OCI-LY7 (cell line): ENCODE measurements around the gene ARHGAP33. TPM values are rescaled to one million over a fixed set of nuclear protein-coding genes. Genes with fewer than 3 reads are reported as not detected.

Experiments used
- BruUV-seq: library from RNA; stranded (reverse); fragments of 400-500 nt; replicated peaks from 2 replicates; lab custom pipeline; 2021; lab: Mats Ljungman, UMichigan
- CTCF ChIA-PET: fragments of 300-600 bp; sonication (Branson Sonifier 250); formaldehyde crosslinking; loops from one replicate; lab custom pipeline; 2022; ENCODE audit warnings: antibody characterized with exemption; ENCODE audit not compliant: unreplicated experiment; lab: Charles Lee
- POLR2A ChIA-PET: fragments of 300-600 bp; sonication (Branson Sonifier 250); formaldehyde crosslinking; loops from one replicate; lab custom pipeline; 2022; ENCODE audit warnings: antibody characterized with exemption; lab: Charles Lee
- DNase-seq: peaks from one replicate; pipeline ENCODE4 v3.0.0-alpha.2; 2015; ENCODE audit warnings: low spot score
- H2AFZ ChIP-seq: fragments of 200-600 bp; sonication (generic), shearing (Covaris generic); 2 replicates; pipeline ENCODE4 v1.6.1; 2014; ENCODE audit warnings: mild to moderate bottlenecking, antibody characterized with exemption, low read length, moderate library complexity
- H3K27ac ChIP-seq: fragments of 200-600 bp; sonication (generic); 2 replicates; pipeline ENCODE4 v1.5.1; 2014; ENCODE audit warnings: mixed run types, low read depth, mild to moderate bottlenecking, moderate library complexity, low read length, inconsistent platforms; ENCODE audit not compliant: poor library complexity, severe bottlenecking
- H3K36me3 ChIP-seq: fragments of 200-600 bp; sonication (generic); 2 replicates; pipeline ENCODE4 v1.6.1; 2014; ENCODE audit warnings: mild to moderate bottlenecking, antibody characterized with exemption, low read length, moderate library complexity, mixed read lengths; ENCODE audit not compliant: insufficient read depth
- H3K4me1 ChIP-seq: fragments of 200-600 bp; sonication (generic); 2 replicates; pipeline ENCODE4 v1.5.1; 2014; ENCODE audit warnings: mild to moderate bottlenecking, low read length; ENCODE audit not compliant: insufficient read depth, poor library complexity, severe bottlenecking
- H3K4me2 ChIP-seq: fragments of 200-600 bp; sonication (generic); 2 replicates; pipeline ENCODE4 v1.6.1; 2014; ENCODE audit warnings: mild to moderate bottlenecking, low read length
- H3K4me3 ChIP-seq: fragments of 200-600 bp; sonication (generic); 2 replicates; pipeline ENCODE4 v1.5.1; 2014; ENCODE audit warnings: mild to moderate bottlenecking, low read depth, low read length; ENCODE audit not compliant: poor library complexity, severe bottlenecking
- H3K79me2 ChIP-seq: fragments of 200-600 bp; sonication (generic); 2 replicates; pipeline ENCODE4 v1.6.1; 2016; ENCODE audit warnings: low read depth, mild to moderate bottlenecking, low read length, moderate library complexity, mixed read lengths; ENCODE audit not compliant: insufficient read depth
- H3K9me2 ChIP-seq: fragments of 200-600 bp; sonication (generic); 2 replicates; pipeline ENCODE4 v1.6.1; 2016; ENCODE audit warnings: mild to moderate bottlenecking, low read length, mixed read lengths; ENCODE audit not compliant: insufficient read depth
- H3K9me3 ChIP-seq: fragments of 200-600 bp; sonication (generic); 2 replicates; pipeline ENCODE4 v1.6.1; 2014; ENCODE audit warnings: mild to moderate bottlenecking, mixed run types, low read length, mixed read lengths
- H4K20me1 ChIP-seq: fragments of 200-600 bp; sonication (generic); 2 replicates; pipeline ENCODE4 v1.6.1; 2014; ENCODE audit warnings: mild to moderate bottlenecking, antibody characterized with exemption, low read length, moderate library complexity, mixed read lengths; ENCODE audit not compliant: insufficient read depth
- EZH2phosphoT487 ChIP-seq: fragments of 200-600 bp; sonication (generic); IDR thresholded peaks from 2 replicates; pipeline ENCODE4 v1.6.1; 2018; ENCODE audit warnings: low read depth, borderline replicate concordance, mild to moderate bottlenecking, mixed run types, antibody characterized with exemption, low read length, moderate library complexity, mixed read lengths
- intact Hi-C: fragments of 100-400 bp; cut with micrococcal nuclease; formaldehyde crosslinking; loops from one replicate; pipeline ENCODE4 v1.10.0; 2022; ENCODE audit not compliant: unreplicated experiment
- total RNA-seq, 2 experiments: library from RNA; depleted of rRNA in 1 of 2; stranded (reverse); fragments of >200 nt in 1 of 2; shearing (Covaris generic) in 1 of 2; gene quantifications; 2 replicates each; pipeline ENCODE4 v1.2.3, GENCODE V29; 2014 to 2022
- TF ChIP-seq, protein P1 (sequence below): fragments of 200-600 bp; sonication (generic); conservative IDR thresholded peaks from 2 replicates; pipeline ENCODE4 v1.5.1; 2014; ENCODE audit warnings: mild to moderate bottlenecking, antibody characterized with exemption, low read length, moderate library complexity, mixed read lengths

The ARHGAP33 gene
- total RNA-seq, 2 experiments from 2014 or later = 15.1 to 94.6 TPM

DNA sequence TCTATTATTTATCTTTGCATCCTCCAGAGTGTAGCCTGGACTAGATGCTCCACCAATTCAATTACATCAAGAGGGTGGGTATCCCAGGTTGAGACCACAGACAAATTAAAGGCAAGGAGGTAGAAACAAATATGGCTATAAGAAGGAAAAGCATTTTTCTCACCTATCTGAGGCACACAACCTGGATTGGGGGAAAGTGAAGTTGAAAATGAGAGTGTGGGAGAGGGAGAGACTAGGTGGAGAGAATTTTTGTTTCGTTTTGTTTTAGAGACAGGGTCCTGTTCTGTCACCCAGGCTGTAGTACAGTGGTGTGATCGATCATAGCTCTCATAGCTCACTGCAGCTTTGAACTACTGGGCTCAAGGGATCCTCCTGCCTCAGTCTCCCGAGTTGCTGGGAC, 43.1 kb downstream of the ARHGAP33 start:
- H3K4me1 ChIP-seq = no peaks in the 10 kb centered on the region
- H3K9me2 ChIP-seq = no peaks in the 10 kb centered on the region
- no peaks in the 10 kb centered on the region for H3K79me2 ChIP-seq
- H3K4me3 ChIP-seq = no peak overlapping the region
- H3K9me3 ChIP-seq = no peaks in the 10 kb centered on the region
- intact Hi-C loops = no loop called here
- TF ChIP-seq EZH2phosphoT487 = no peak
- TF ChIP-seq, protein P1, sequence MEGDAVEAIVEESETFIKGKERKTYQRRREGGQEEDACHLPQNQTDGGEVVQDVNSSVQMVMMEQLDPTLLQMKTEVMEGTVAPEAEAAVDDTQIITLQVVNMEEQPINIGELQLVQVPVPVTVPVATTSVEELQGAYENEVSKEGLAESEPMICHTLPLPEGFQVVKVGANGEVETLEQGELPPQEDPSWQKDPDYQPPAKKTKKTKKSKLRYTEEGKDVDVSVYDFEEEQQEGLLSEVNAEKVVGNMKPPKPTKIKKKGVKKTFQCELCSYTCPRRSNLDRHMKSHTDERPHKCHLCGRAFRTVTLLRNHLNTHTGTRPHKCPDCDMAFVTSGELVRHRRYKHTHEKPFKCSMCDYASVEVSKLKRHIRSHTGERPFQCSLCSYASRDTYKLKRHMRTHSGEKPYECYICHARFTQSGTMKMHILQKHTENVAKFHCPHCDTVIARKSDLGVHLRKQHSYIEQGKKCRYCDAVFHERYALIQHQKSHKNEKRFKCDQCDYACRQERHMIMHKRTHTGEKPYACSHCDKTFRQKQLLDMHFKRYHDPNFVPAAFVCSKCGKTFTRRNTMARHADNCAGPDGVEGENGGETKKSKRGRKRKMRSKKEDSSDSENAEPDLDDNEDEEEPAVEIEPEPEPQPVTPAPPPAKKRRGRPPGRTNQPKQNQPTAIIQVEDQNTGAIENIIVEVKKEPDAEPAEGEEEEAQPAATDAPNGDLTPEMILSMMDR = no peak
- H3K27ac ChIP-seq = no peak overlapping the region
- no peak overlapping the region for H3K4me2 ChIP-seq
- ChIA-PET CTCF (interaction anchor here (0.5 to 1.2 kb wide), 2 partner anchors 10 to 16 kb away, joined by 3 read pairs; no protein-coding TSS in a partner anchor), POLR2A (no interaction called here)
- no peak overlapping the region for H2AFZ ChIP-seq
- H4K20me1 ChIP-seq = no peaks in the 10 kb centered on the region
- H3K36me3 ChIP-seq = no peaks in the 10 kb centered on the region
- no peak for DNase-seq
- BruUV-seq = no TSS peak

DNA sequence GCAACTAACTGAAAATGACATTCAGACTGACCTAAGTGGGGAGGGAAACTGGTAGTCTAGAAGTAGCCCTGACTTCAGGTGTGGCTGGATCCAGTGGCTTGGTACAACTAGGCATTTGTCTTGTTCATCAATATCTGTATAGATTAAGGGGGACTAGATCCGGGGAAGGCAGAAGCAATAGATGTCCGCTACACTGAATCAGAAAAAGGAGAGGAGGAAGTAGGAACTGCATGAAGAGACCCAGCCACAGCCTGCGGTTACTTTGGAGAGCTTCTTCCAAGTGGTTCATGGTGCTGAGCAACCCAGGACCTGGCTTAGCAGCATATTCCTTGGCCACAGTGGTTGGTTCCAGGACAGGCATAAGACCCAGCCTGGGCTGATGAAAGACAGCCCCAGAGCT, 47.2 kb downstream of the ARHGAP33 start:
- no peak for DNase-seq
- Histone ChIP-seq H3K79me2 (no peaks in the 10 kb centered on the region), H3K36me3 (no peaks in the 10 kb centered on the region), H3K27ac (no peak overlapping the region), H3K9me2 (no peaks in the 10 kb centered on the region), H4K20me1 (no peaks in the 10 kb centered on the region), H3K9me3 (no peaks in the 10 kb centered on the region), H2AFZ (no peak overlapping the region), H3K4me2 (no peak overlapping the region), H3K4me3 (no peak overlapping the region), H3K4me1 (no peaks in the 10 kb centered on the region)
- ChIA-PET POLR2A (no interaction called here), CTCF (no interaction called here)
- TF ChIP-seq, protein P1 = no peak
- no peak for TF ChIP-seq EZH2phosphoT487
- intact Hi-C loops = no loop called here
- BruUV-seq = no TSS peak

DNA sequence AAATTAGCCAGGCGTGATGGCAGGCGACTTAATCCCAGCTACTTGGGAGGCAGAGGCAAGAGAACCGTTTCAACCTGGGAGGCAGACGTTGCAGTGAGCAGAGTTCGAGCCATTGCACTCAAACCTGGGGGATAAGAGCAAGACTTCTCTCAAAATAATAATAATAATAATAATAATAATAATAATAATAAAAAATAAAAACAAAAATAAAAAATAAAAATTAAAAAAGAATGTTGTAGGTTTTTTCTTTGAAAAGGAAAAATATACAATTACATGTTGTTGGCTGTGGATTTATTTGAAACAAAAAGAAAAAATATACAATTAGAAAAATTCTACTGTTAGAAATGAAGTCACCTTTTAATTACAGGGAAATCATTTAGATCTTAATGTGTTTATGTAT, 48.8 kb downstream of the ARHGAP33 start:
- Histone ChIP-seq H3K79me2 (no peaks in the 10 kb centered on the region), H3K4me3 (no peak overlapping the region), H3K9me2 (no peaks in the 10 kb centered on the region), H3K4me1 (no peaks in the 10 kb centered on the region), H3K9me3 (no peaks in the 10 kb centered on the region), H3K36me3 (no peaks in the 10 kb centered on the region), H2AFZ (no peak overlapping the region), H3K4me2 (no peak overlapping the region), H4K20me1 (no peaks in the 10 kb centered on the region), H3K27ac (no peak overlapping the region)
- intact Hi-C loops = no loop called here
- TF ChIP-seq, protein P1 = no peak
- TF ChIP-seq EZH2phosphoT487 = no peak
- POLR2A ChIA-PET = no interaction called here
- no TSS peak for BruUV-seq
- DNase-seq = no peak
- CTCF ChIA-PET = no interaction called here
